CD14-positive monocyte (primary cell): Measurements from ENCODE around the gene KIAA0930. TPM values are rescaled to one million over a fixed set of nuclear protein-coding genes. Genes with fewer than 3 reads are reported as not detected.

Source experiments
- DNase-seq, 3 donors: peaks; one replicate each; pipeline ENCODE4 v3.0.0-alpha.2; 2011 to 2022
- H2AFZ ChIP-seq: 2 replicates; pipeline ENCODE4 v1.6.0; 2012; ENCODE audit warnings: mild to moderate bottlenecking, low read depth, low read length, inconsistent platforms; ENCODE audit not compliant: insufficient read depth, poor library complexity, severe bottlenecking
- H3K27ac ChIP-seq, 2 donors: 1 replicate in 1 of 2; 2 replicates in 1 of 2; pipeline ENCODE4 v1.5.1; 2012 to 2013; ENCODE audit warnings: low read length in 2 of 2, control low read depth in 1 of 2, inconsistent platforms in 1 of 2, low read depth in 1 of 2, mild to moderate bottlenecking in 1 of 2
- H3K27me3 ChIP-seq, 2 donors: one replicate each; pipeline versions ENCODE4 v1.6.0 to v1.6.1; 2011 to 2013; ENCODE audit warnings: low read length in 2 of 2; ENCODE audit not compliant: control insufficient read depth in 2 of 2, insufficient read depth in 2 of 2
- H3K36me3 ChIP-seq, 2 donors: replicated peaks in 1 of 2; 1 replicate in 1 of 2; 2 replicates in 1 of 2; pipeline versions ENCODE4 v1.5.1 to v1.6.1; 2012 to 2013; ENCODE audit warnings: low read length in 2 of 2, control low read depth in 1 of 2, inconsistent platforms in 1 of 2, mild to moderate bottlenecking in 1 of 2; ENCODE audit not compliant: insufficient read depth in 2 of 2, control insufficient read depth in 1 of 2
- H3K4me1 ChIP-seq, 2 donors: 1 replicate in 1 of 2; 2 replicates in 1 of 2; pipeline versions ENCODE4 v1.5.1 to v1.6.1; 2012 to 2013; ENCODE audit warnings: low read length in 2 of 2, control low read depth in 1 of 2, inconsistent platforms in 1 of 2, mild to moderate bottlenecking in 1 of 2, moderate library complexity in 1 of 2; ENCODE audit not compliant: insufficient read depth in 2 of 2, control insufficient read depth in 1 of 2
- H3K4me2 ChIP-seq: replicated peaks from 2 replicates; pipeline ENCODE3; 2012; ENCODE audit warnings: low read length, moderate library complexity, mild to moderate bottlenecking; ENCODE audit not compliant: poor library complexity, severe bottlenecking; ENCODE audit errors: extremely low read depth
- H3K4me3 ChIP-seq, 3 experiments: fragments of 200-600 bp in 1 of 3; sonication (generic) in 1 of 3; replicated peaks in 1 of 3; 1 replicate in 2 of 3; 2 replicates in 1 of 3; pipeline ENCODE4 v1.5.1; 2011 to 2013; ENCODE audit warnings: low read length in 3 of 3, mild to moderate bottlenecking in 3 of 3, control low read depth in 2 of 3, low read depth in 2 of 3, inconsistent platforms in 1 of 3, moderate library complexity in 1 of 3
- H3K79me2 ChIP-seq: 2 replicates; pipeline ENCODE4 v1.6.0; 2012; ENCODE audit warnings: mild to moderate bottlenecking, control low read depth, inconsistent platforms, low read length, moderate library complexity; ENCODE audit not compliant: insufficient read depth
- H3K9ac ChIP-seq: 2 replicates; pipeline ENCODE4 v1.6.0; 2017; ENCODE audit warnings: low read length, mild to moderate bottlenecking; ENCODE audit not compliant: insufficient read depth, poor library complexity, severe bottlenecking
- H3K9me3 ChIP-seq, 2 donors: replicated peaks in 1 of 2; 1 replicate in 1 of 2; 2 replicates in 1 of 2; pipeline versions ENCODE4 v1.5.1 to v1.6.1; 2012 to 2013; ENCODE audit warnings: low read length in 2 of 2, control low read depth in 1 of 2; ENCODE audit not compliant: control insufficient read depth in 1 of 2, insufficient read depth in 1 of 2
- H4K20me1 ChIP-seq: 2 replicates; pipeline ENCODE4 v1.6.0; 2012; ENCODE audit warnings: mild to moderate bottlenecking, low read length, control low read depth, moderate library complexity; ENCODE audit not compliant: insufficient read depth
- H3K27ac Mint-ChIP-seq, 7 donors: one replicate each; pipeline ENCODE4 v1.8.0; 2020; ENCODE audit warnings: mild to moderate bottlenecking in 7 of 7, mixed read lengths in 7 of 7, moderate library complexity in 6 of 7, inconsistent platforms in 2 of 7
- H3K27me3 Mint-ChIP-seq, 3 donors: one replicate each; pipeline ENCODE4 v1.8.0; 2021 to 2022; ENCODE audit warnings: low read depth in 3 of 3, mild to moderate bottlenecking in 3 of 3, mixed read lengths in 3 of 3, moderate library complexity in 3 of 3, inconsistent platforms in 1 of 3
- H3K36me3 Mint-ChIP-seq, 2 donors: one replicate each; pipeline ENCODE4 v1.8.0; 2020; ENCODE audit warnings: mixed read lengths in 2 of 2, inconsistent platforms in 1 of 2, mild to moderate bottlenecking in 1 of 2
- H3K4me1 Mint-ChIP-seq: one replicate; pipeline ENCODE4 v1.8.0; 2020; ENCODE audit warnings: mild to moderate bottlenecking, mixed read lengths
- H3K4me3 Mint-ChIP-seq, 2 donors: one replicate each; pipeline ENCODE4 v1.8.0; 2020; ENCODE audit warnings: mild to moderate bottlenecking in 2 of 2, mixed read lengths in 2 of 2, moderate library complexity in 1 of 2
- H3K9me3 Mint-ChIP-seq, 7 donors: one replicate each; pipeline ENCODE4 v1.8.0; 2020 to 2022; ENCODE audit warnings: mixed read lengths in 7 of 7, mild to moderate bottlenecking in 6 of 7, moderate library complexity in 6 of 7, inconsistent platforms in 2 of 7
- WGBS: methylation state at CpG from one replicate; pipeline ENCODE4 v1.1.5; 2013; ENCODE audit warnings: missing lambda C conversion rate; ENCODE audit not compliant: insufficient coverage; 5-methylcytosine and 5-hydroxymethylcytosine counted together
- intact Hi-C, 2 donors: fragments of 100-400 bp; cut with micrococcal nuclease; formaldehyde crosslinking; loops; one replicate each; pipeline versions ENCODE4 v1.15.0 to v1.15.1; 2023
- polyA plus RNA-seq, 3 donors: library from polyadenylated mRNA; depleted of rRNA in 1 of 3; unstranded in 2 of 3; stranded (reverse) in 1 of 3; fragments of 300-500 nt in 2 of 3; fragments of >200 nt in 1 of 3; fragmentation: Illumina TruSeq in 2 of 3; gene quantifications; 1 replicate in 2 of 3; 2 replicates in 1 of 3; pipeline ENCODE4 v1.2.3, GENCODE V29; 2012 to 2021
- TF ChIP-seq, protein P1 (sequence below): fragments of 200-600 bp; IDR thresholded peaks from one replicate; pipeline ENCODE4 v1.8.0; 2022; ENCODE audit warnings: antibody characterized with exemption, mild to moderate bottlenecking

The KIAA0930 gene
- polyA plus RNA-seq, 3 donors = 14.0 to 89.1 (median 15.6) TPM

DNA sequence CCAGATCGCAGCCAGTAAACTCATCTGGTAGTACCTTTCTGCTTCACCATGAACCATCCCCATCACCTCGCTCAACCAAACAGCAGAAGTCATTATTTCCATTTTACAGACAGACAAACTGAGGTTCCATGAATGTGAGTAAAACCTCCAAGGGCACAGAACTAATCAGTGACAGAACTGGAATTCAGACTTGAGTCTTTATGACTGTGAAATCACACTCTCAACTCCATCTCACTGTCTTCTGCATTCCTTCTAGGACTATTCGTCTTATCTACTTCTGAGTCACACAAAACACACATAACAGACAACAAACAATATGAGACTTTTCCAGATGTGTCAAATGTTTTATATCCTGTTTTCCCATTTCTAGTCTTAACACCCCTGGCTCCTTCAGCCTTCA, 86.3 kb downstream of the KIAA0930 start:
- H3K4me3 Mint-ChIP-seq = no peak overlapping the region
- H3K36me3 ChIP-seq = peaks cover 42 to 84% of the 10 kb centered on the region in 2 donors
- 100% methylated on average over 1 of the region's 3 CpGs for WGBS
- H3K9me3 ChIP-seq = no peaks in the 10 kb centered on the region
- no peaks in the 10 kb centered on the region for H3K27me3 ChIP-seq
- H3K27ac Mint-ChIP-seq = peak overlapping the region in 1 of 7 donors; percentile 27
- peaks cover 17 to 19% of the 10 kb centered on the region in 2 donors for H3K4me1 ChIP-seq
- no peak overlapping the region for H3K4me3 ChIP-seq
- no peak overlapping the region for H2AFZ ChIP-seq
- no peak for DNase-seq
- peaks cover 0 to 1% (median 0%) of the 10 kb centered on the region in 7 donors for H3K9me3 Mint-ChIP-seq
- no peak overlapping the region for H3K9ac ChIP-seq
- H3K79me2 ChIP-seq = peaks cover 43% of the 10 kb centered on the region
- TF ChIP-seq, protein P1, sequence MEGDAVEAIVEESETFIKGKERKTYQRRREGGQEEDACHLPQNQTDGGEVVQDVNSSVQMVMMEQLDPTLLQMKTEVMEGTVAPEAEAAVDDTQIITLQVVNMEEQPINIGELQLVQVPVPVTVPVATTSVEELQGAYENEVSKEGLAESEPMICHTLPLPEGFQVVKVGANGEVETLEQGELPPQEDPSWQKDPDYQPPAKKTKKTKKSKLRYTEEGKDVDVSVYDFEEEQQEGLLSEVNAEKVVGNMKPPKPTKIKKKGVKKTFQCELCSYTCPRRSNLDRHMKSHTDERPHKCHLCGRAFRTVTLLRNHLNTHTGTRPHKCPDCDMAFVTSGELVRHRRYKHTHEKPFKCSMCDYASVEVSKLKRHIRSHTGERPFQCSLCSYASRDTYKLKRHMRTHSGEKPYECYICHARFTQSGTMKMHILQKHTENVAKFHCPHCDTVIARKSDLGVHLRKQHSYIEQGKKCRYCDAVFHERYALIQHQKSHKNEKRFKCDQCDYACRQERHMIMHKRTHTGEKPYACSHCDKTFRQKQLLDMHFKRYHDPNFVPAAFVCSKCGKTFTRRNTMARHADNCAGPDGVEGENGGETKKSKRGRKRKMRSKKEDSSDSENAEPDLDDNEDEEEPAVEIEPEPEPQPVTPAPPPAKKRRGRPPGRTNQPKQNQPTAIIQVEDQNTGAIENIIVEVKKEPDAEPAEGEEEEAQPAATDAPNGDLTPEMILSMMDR = no peak
- peaks cover 65% of the 10 kb centered on the region in 2 donors for H3K36me3 Mint-ChIP-seq
- H3K27ac ChIP-seq = no peak overlapping the region
- intact Hi-C loops = no loop called here
- no peak overlapping the region for H3K4me2 ChIP-seq
- peaks cover 36% of the 10 kb centered on the region for H3K4me1 Mint-ChIP-seq
- H4K20me1 ChIP-seq = no peaks in the 10 kb centered on the region
- H3K27me3 Mint-ChIP-seq = peaks cover 0 to 2% (median 0%) of the 10 kb centered on the region in 3 donors

DNA sequence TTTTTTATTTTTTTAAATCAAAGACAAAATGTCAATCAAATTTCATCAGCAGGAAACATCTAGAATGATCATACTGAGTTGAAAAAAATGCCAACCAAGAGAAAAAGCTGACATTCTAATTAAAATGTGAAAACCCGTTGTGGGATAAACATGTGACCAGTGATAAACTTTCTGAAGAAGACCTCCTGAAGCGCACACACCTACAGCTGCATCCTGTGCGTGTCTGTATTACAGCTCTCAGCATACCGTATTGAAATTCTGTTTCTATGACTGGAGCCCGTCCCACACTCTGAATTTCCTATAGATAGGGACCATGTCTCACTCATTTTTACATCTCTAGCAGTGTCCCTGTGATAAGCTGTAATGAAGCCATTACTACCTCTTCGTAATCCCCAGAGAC, 89.2 kb downstream of the KIAA0930 start:
- Histone ChIP-seq H3K9ac (no peak overlapping the region), H3K27ac (no peak overlapping the region), H3K4me1 (no peaks in the 10 kb centered on the region), H3K4me3 (no peak overlapping the region), H2AFZ (no peak overlapping the region), H4K20me1 (no peaks in the 10 kb centered on the region), H3K79me2 (peaks cover 21% of the 10 kb centered on the region), H3K27me3 (no peaks in the 10 kb centered on the region), H3K4me2 (no peak overlapping the region), H3K36me3 (peaks cover 40 to 83% of the 10 kb centered on the region in 2 donors), H3K9me3 (no peaks in the 10 kb centered on the region)
- intact Hi-C loops = no loop called here
- peaks cover 0 to 2% (median 2%) of the 10 kb centered on the region in 3 donors for H3K27me3 Mint-ChIP-seq
- no peak overlapping the region for H3K27ac Mint-ChIP-seq
- H3K4me3 Mint-ChIP-seq = no peak overlapping the region
- no CpG with 5 or more reads among the region's 6 CpGs for WGBS
- DNase-seq = no peak
- peaks cover 15% of the 10 kb centered on the region for H3K4me1 Mint-ChIP-seq
- H3K9me3 Mint-ChIP-seq = no peaks in the 10 kb centered on the region
- TF ChIP-seq, protein P1 = no peak
- H3K36me3 Mint-ChIP-seq = peaks cover 62 to 67% of the 10 kb centered on the region in 2 donors
